Endodermal cell (in vitro differentiated cells): Measurements from ENCODE around the gene JMJD7. TPM values are rescaled to one million over a fixed set of nuclear protein-coding genes. Genes with fewer than 3 reads are reported as not detected.

Experiments
- DNase-seq: peaks from one replicate; pipeline ENCODE4 v3.0.0-alpha.2; 2017
- H3K27ac ChIP-seq: 2 replicates; pipeline ENCODE4 v1.5.1; 2013; ENCODE audit warnings: mild to moderate bottlenecking, low read depth, low read length, moderate library complexity
- H3K27me3 ChIP-seq: 2 replicates; pipeline ENCODE4 v1.6.1; 2013; ENCODE audit warnings: mild to moderate bottlenecking, low read length, moderate library complexity; ENCODE audit not compliant: insufficient read depth, control insufficient read depth, poor library complexity, severe bottlenecking
- H3K36me3 ChIP-seq: 2 replicates; pipeline ENCODE4 v1.7.0; 2013; ENCODE audit warnings: mild to moderate bottlenecking, low read length, moderate library complexity; ENCODE audit not compliant: control insufficient read depth, insufficient read depth
- H3K4me1 ChIP-seq: one replicate; pipeline ENCODE4 v1.7.0; 2013; ENCODE audit warnings: low read length; ENCODE audit not compliant: control insufficient read depth, insufficient read depth
- H3K4me3 ChIP-seq: 2 replicates; pipeline ENCODE4 v1.5.1; 2013; ENCODE audit warnings: mild to moderate bottlenecking, low read length, moderate library complexity
- H3K9ac ChIP-seq: 2 replicates; pipeline ENCODE4 v1.6.1; 2013; ENCODE audit warnings: mild to moderate bottlenecking, low read length, moderate library complexity; ENCODE audit not compliant: poor library complexity, severe bottlenecking; ENCODE audit errors: extremely low read depth
- H3K9me3 ChIP-seq: 2 replicates; pipeline ENCODE4 v1.6.1; 2013; ENCODE audit warnings: mild to moderate bottlenecking, low read length, moderate library complexity; ENCODE audit not compliant: control insufficient read depth
- H3K27ac Mint-ChIP-seq: 2 replicates; pipeline ENCODE4 v1.8.0; 2020; ENCODE audit warnings: mixed read lengths
- H3K27me3 Mint-ChIP-seq: 2 replicates; pipeline ENCODE4 v1.8.0; 2021; ENCODE audit warnings: mild to moderate bottlenecking, mixed read lengths; ENCODE audit not compliant: insufficient read depth
- H3K36me3 Mint-ChIP-seq: 2 replicates; pipeline ENCODE4 v1.8.0; 2020; ENCODE audit warnings: low read depth, mixed read lengths
- H3K4me1 Mint-ChIP-seq: 2 replicates; pipeline ENCODE4 v1.8.0; 2020; ENCODE audit warnings: mixed read lengths
- H3K4me3 Mint-ChIP-seq: 2 replicates; pipeline ENCODE4 v1.8.0; 2020; ENCODE audit warnings: mild to moderate bottlenecking, moderate library complexity, mixed read lengths
- H3K9me3 Mint-ChIP-seq: 2 replicates; pipeline ENCODE4 v1.8.0; 2020; ENCODE audit warnings: mild to moderate bottlenecking, mixed read lengths
- CTCF ChIP-seq: fragments of 200-600 bp; sonication (generic); conservative IDR thresholded peaks from 2 replicates; pipeline ENCODE4 v1.5.0; 2021; ENCODE audit warnings: antibody characterized with exemption, mild to moderate bottlenecking
- WGBS, 2 experiments: methylation state at CpG; one replicate each; pipeline versions ENCODE4 v1.1.5 to v1.1.7; 2013; ENCODE audit warnings: missing lambda C conversion rate in 2 of 2, mixed read lengths in 1 of 2; ENCODE audit not compliant: insufficient coverage in 1 of 2, insufficient read length in 1 of 2; 5-methylcytosine and 5-hydroxymethylcytosine counted together
- total RNA-seq, 2 donors: library from RNA; stranded (reverse); fragmentation: NEBNext Ultra II Directional in 1 of 2; extraction: Animal tissue kit (Norgen Biotek cat#: 25700) in 1 of 2; gene quantifications; 2 replicates in 1 of 2; 3 replicates in 1 of 2; pipeline ENCODE4 v1.2.1, GENCODE V29; 2021

JMJD7 gene
- total RNA-seq, 2 donors from 2014 or later: 18.4 to 22.1 TPM

GRCh38 chr15:41877631-41878354 lies 49.9 kb downstream of the JMJD7 start:
- WGBS, 2 experiments: 83 to 87% methylated on average over 11 to 13 of the region's 13 CpGs
- peaks cover 34% of the 10 kb centered on the region for H3K27me3 Mint-ChIP-seq
- DNase-seq: no peak

GRCh38 chr15:41878355-41878699 lies 50.4 kb downstream of the JMJD7 start:
- no peaks in the 10 kb centered on the region for H3K9me3 Mint-ChIP-seq
- no peak overlapping the region for H3K27ac ChIP-seq
- peaks cover 37% of the 10 kb centered on the region for H3K27me3 ChIP-seq
- TF ChIP-seq CTCF: no peak
- no peaks in the 10 kb centered on the region for H3K4me1 ChIP-seq
- H3K36me3 Mint-ChIP-seq: no peaks in the 10 kb centered on the region
- H3K27me3 Mint-ChIP-seq: peaks cover 39% of the 10 kb centered on the region
- H3K9ac ChIP-seq: no peak overlapping the region
- peaks cover 1% of the 10 kb centered on the region for H3K4me1 Mint-ChIP-seq
- WGBS, 2 experiments: 94 to 97% methylated on average over 10 of the region's 10 CpGs
- H3K4me3 ChIP-seq: no peak overlapping the region
- H3K36me3 ChIP-seq: no peaks in the 10 kb centered on the region
- H3K9me3 ChIP-seq: no peaks in the 10 kb centered on the region
- H3K27ac Mint-ChIP-seq: no peak overlapping the region
- no peak overlapping the region for H3K4me3 Mint-ChIP-seq
- no peak for DNase-seq

More at GRCh38 chr15:41877631-41878354, 49.9 kb downstream of the JMJD7 start:
- no peak overlapping the region for H3K4me3 ChIP-seq
- Mint-ChIP-seq H3K9me3 (no peaks in the 10 kb centered on the region), H3K36me3 (no peaks in the 10 kb centered on the region), H3K27ac (no peak overlapping the region), H3K4me1 (peaks cover 1% of the 10 kb centered on the region), H3K4me3 (no peak overlapping the region)
- no peak overlapping the region for H3K27ac ChIP-seq
- H3K36me3 ChIP-seq: no peaks in the 10 kb centered on the region
- H3K9me3 ChIP-seq: no peaks in the 10 kb centered on the region
- no peak overlapping the region for H3K9ac ChIP-seq
- H3K27me3 ChIP-seq: peaks cover 32% of the 10 kb centered on the region
- peak; percentile 53 for TF ChIP-seq CTCF
- H3K4me1 ChIP-seq: no peaks in the 10 kb centered on the region

GRCh38 chr15:41879321-41879845 lies 51.5 kb downstream of the JMJD7 start:
- no peak for TF ChIP-seq CTCF
- Mint-ChIP-seq H3K4me1 (peaks cover 1% of the 10 kb centered on the region), H3K4me3 (no peak overlapping the region), H3K27me3 (peaks cover 42% of the 10 kb centered on the region), H3K27ac (no peak overlapping the region), H3K9me3 (no peaks in the 10 kb centered on the region), H3K36me3 (no peaks in the 10 kb centered on the region)
- Histone ChIP-seq H3K4me1 (no peaks in the 10 kb centered on the region), H3K9ac (no peak overlapping the region), H3K27ac (no peak overlapping the region), H3K27me3 (peaks cover 39% of the 10 kb centered on the region), H3K36me3 (no peaks in the 10 kb centered on the region), H3K9me3 (no peaks in the 10 kb centered on the region), H3K4me3 (no peak overlapping the region)
- DNase-seq: no peak
- WGBS, 2 experiments: 91 to 95% methylated on average over 7 to 10 of the region's 10 CpGs
